Upper lobe of right lung (tissue), 1 donor: ENCODE data around the gene NAPA. TPM values are rescaled to one million over a fixed set of nuclear protein-coding genes. Genes with fewer than 3 reads are reported as not detected.

Experiments
- ATAC-seq: fragments of 200-7000 bp; cut with Tn5 transposase; one replicate; pipeline ENCODE4 v1.9.1; 2020; ENCODE audit warnings: mild to moderate bottlenecking, moderate library complexity
- DNase-seq: peaks from one replicate; pipeline ENCODE4 v3.0.0-alpha.2; 2020
- H3K27ac ChIP-seq: fragments of 200-600 bp; one replicate; pipeline ENCODE4 v1.8.0; 2022
- H3K27me3 ChIP-seq: fragments of 200-600 bp; one replicate; pipeline ENCODE4 v1.8.0; 2022; ENCODE audit warnings: mild to moderate bottlenecking
- H3K36me3 ChIP-seq: fragments of 200-600 bp; one replicate; pipeline ENCODE4 v1.8.0; 2022
- H3K4me1 ChIP-seq: fragments of 200-600 bp; one replicate; pipeline ENCODE4 v1.8.0; 2022
- H3K4me3 ChIP-seq: fragments of 200-600 bp; one replicate; pipeline ENCODE4 v1.8.0; 2022; ENCODE audit warnings: mild to moderate bottlenecking
- H3K9me3 ChIP-seq: fragments of 200-600 bp; one replicate; pipeline ENCODE4 v1.8.0; 2022
- CTCF ChIP-seq: fragments of 200-600 bp; IDR thresholded peaks from one replicate; pipeline ENCODE4 v1.8.0; 2022; ENCODE audit warnings: antibody characterized with exemption
- intact Hi-C: fragments of 100-400 bp; cut with DNase I; formaldehyde crosslinking; loops from one replicate; pipeline ENCODE4 v1.11.0; 2022
- total RNA-seq: library from RNA; stranded (reverse); fragmentation: NEBNext Ultra II Directional; extraction: Animal tissue kit (Norgen Biotek cat#: 25700); gene quantifications from one replicate; pipeline ENCODE4 v1.2.1, GENCODE V29; 2021
- donor health status: DM: no; HTN: yes; CAD: no; lungs with severe emphysema.

NAPA gene
- total RNA-seq, 1 donor from 2014 or later: 134 TPM

GRCh38 chr19:47514151-47514868, 553 bp downstream of the NAPA start:
- Histone ChIP-seq H3K4me3 (peak overlapping the region; percentile 95), H3K4me1 (peaks cover 55% of the 10 kb centered on the region), H3K36me3 (no peaks in the 10 kb centered on the region), H3K27me3 (no peaks in the 10 kb centered on the region), H3K9me3 (no peaks in the 10 kb centered on the region), H3K27ac (peak overlapping the region; percentile 98)
- TF ChIP-seq CTCF: no peak
- DNase-seq (no peak), ATAC-seq (no peak)
- intact Hi-C loops: no loop called here

GRCh38 chr19:47512948-47513319, 1.9 kb downstream of the NAPA start:
- intact Hi-C loops: no loop called here
- no peak for TF ChIP-seq CTCF
- peak overlapping the region; percentile 98 for H3K27ac ChIP-seq
- no peaks in the 10 kb centered on the region for H3K9me3 ChIP-seq
- peak overlapping the region; percentile 95 for H3K4me3 ChIP-seq
- peaks cover 66% of the 10 kb centered on the region for H3K4me1 ChIP-seq
- ATAC-seq (no peak), DNase-seq (no peak)
- no peaks in the 10 kb centered on the region for H3K27me3 ChIP-seq
- H3K36me3 ChIP-seq: no peaks in the 10 kb centered on the region

GRCh38 chr19:47512183-47512947, 2.5 kb downstream of the NAPA start:
- TF ChIP-seq CTCF: no peak
- peaks cover 72% of the 10 kb centered on the region for H3K4me1 ChIP-seq
- no peaks in the 10 kb centered on the region for H3K9me3 ChIP-seq
- no peaks in the 10 kb centered on the region for H3K27me3 ChIP-seq
- ATAC-seq (no peak), DNase-seq (no peak)
- peak overlapping the region; percentile 98 for H3K27ac ChIP-seq
- no peaks in the 10 kb centered on the region for H3K36me3 ChIP-seq
- peak overlapping the region; percentile 95 for H3K4me3 ChIP-seq
- intact Hi-C loops: no loop called here

- Histone ChIP-seq H3K9me3 (no peaks in the 10 kb centered on the region), H3K36me3 (peaks cover 2% of the 10 kb centered on the region), H3K4me3 (peak overlapping the region; percentile 95), H3K4me1 (peaks cover 79% of the 10 kb centered on the region), H3K27ac (peak overlapping the region; percentile 98), H3K27me3 (no peaks in the 10 kb centered on the region)
- ATAC-seq (no peak), DNase-seq (no peak)
- no peak for TF ChIP-seq CTCF
- intact Hi-C loops: no loop called here
Measured at GRCh38 chr19:47511681-47512080, 3.2 kb downstream of the NAPA start.

- Histone ChIP-seq H3K4me1 (peaks cover 77% of the 10 kb centered on the region), H3K27ac (peak overlapping the region; percentile 98), H3K27me3 (no peaks in the 10 kb centered on the region), H3K36me3 (peaks cover 7% of the 10 kb centered on the region), H3K9me3 (no peaks in the 10 kb centered on the region), H3K4me3 (peak overlapping the region; percentile 95)
- intact Hi-C loops: no loop called here
- no peak for DNase-seq
- no peak for TF ChIP-seq CTCF
- ATAC-seq: no peak
Measured at GRCh38 chr19:47511128-47511517, 3.7 kb downstream of the NAPA start.
